NT2/D1 (cell line): ENCODE measurements around the gene R3HDM4.

Experiments
- DNase-seq: peaks from one replicate; pipeline ENCODE4 v3.0.0-alpha.2; 2011; ENCODE audit warnings: low read depth, low spot score
- H3K27me3 ChIP-seq: 2 replicates; pipeline ENCODE4 v1.6.0; 2011; ENCODE audit warnings: mild to moderate bottlenecking; ENCODE audit not compliant: insufficient read length, insufficient read depth
- H3K36me3 ChIP-seq: 2 replicates; pipeline ENCODE4 v1.6.1; 2011; ENCODE audit warnings: mild to moderate bottlenecking, low read length, mixed read lengths; ENCODE audit not compliant: insufficient read depth, insufficient read length
- H3K4me1 ChIP-seq: 2 replicates; pipeline ENCODE4 v1.5.1; 2011; ENCODE audit not compliant: insufficient read depth, insufficient read length
- H3K4me3 ChIP-seq: 2 replicates; pipeline ENCODE4 v1.5.1; 2011; ENCODE audit warnings: low read depth; ENCODE audit not compliant: insufficient read length
- H3K9ac ChIP-seq: 2 replicates; pipeline ENCODE4 v1.6.0; 2011; ENCODE audit warnings: low read depth; ENCODE audit not compliant: insufficient read length
- H3K9me3 ChIP-seq: 2 replicates; pipeline ENCODE4 v1.5.1; 2011; ENCODE audit warnings: mild to moderate bottlenecking, low read length; ENCODE audit not compliant: insufficient read depth
- SUZ12 ChIP-seq: IDR thresholded peaks from 2 replicates; pipeline ENCODE4 v1.6.1; 2011; ENCODE audit not compliant: insufficient read length, insufficient read depth; ENCODE audit errors: extremely low read depth
- YY1 ChIP-seq: IDR thresholded peaks from 2 replicates; pipeline ENCODE4 v1.6.1; 2011; ENCODE audit not compliant: insufficient read length, insufficient read depth
- ZNF274 ChIP-seq: IDR thresholded peaks from 2 replicates; pipeline ENCODE4 v1.6.1; 2011; ENCODE audit warnings: mild to moderate bottlenecking, low read depth, low read length

R3HDM4 gene

GRCh38 chr19:955803-956765 lies 43.1 kb upstream of the R3HDM4 start:
- no peak for TF ChIP-seq SUZ12
- TF ChIP-seq ZNF274 = no peak
- TF ChIP-seq YY1 = no peak
- no peak for DNase-seq
- peak overlapping the region; percentile 67 for H3K9ac ChIP-seq
- no peaks in the 10 kb centered on the region for H3K9me3 ChIP-seq
- peak overlapping the region; percentile 11 for H3K4me3 ChIP-seq
- H3K4me1 ChIP-seq = peaks cover 54% of the 10 kb centered on the region
- no peaks in the 10 kb centered on the region for H3K27me3 ChIP-seq
- H3K36me3 ChIP-seq = peaks cover 26% of the 10 kb centered on the region

- TF ChIP-seq YY1 (no peak), ZNF274 (no peak), SUZ12 (no peak)
- H3K4me1 ChIP-seq = peaks cover 46% of the 10 kb centered on the region
- no peak overlapping the region for H3K9ac ChIP-seq
- H3K9me3 ChIP-seq = no peaks in the 10 kb centered on the region
- DNase-seq = no peak
- H3K36me3 ChIP-seq = peaks cover 19% of the 10 kb centered on the region
- no peaks in the 10 kb centered on the region for H3K27me3 ChIP-seq
- no peak overlapping the region for H3K4me3 ChIP-seq
Observed at GRCh38 chr19:954672-955494, 41.9 kb upstream of the R3HDM4 start.

GRCh38 chr19:954272-954671 lies 41.3 kb upstream of the R3HDM4 start:
- Histone ChIP-seq H3K27me3 (no peaks in the 10 kb centered on the region), H3K4me1 (peaks cover 40% of the 10 kb centered on the region), H3K4me3 (no peak overlapping the region), H3K9me3 (no peaks in the 10 kb centered on the region), H3K9ac (peak overlapping the region; percentile 42), H3K36me3 (peaks cover 14% of the 10 kb centered on the region)
- TF ChIP-seq YY1 (no peak), ZNF274 (no peak), SUZ12 (no peak)
- no peak for DNase-seq

- Histone ChIP-seq H3K4me1 (peaks cover 40% of the 10 kb centered on the region), H3K9me3 (no peaks in the 10 kb centered on the region), H3K36me3 (peaks cover 7% of the 10 kb centered on the region), H3K4me3 (no peak overlapping the region), H3K9ac (peak overlapping the region; percentile 42), H3K27me3 (no peaks in the 10 kb centered on the region)
- no peak for DNase-seq
- TF ChIP-seq YY1 (no peak), SUZ12 (no peak), ZNF274 (no peak)
Observed at GRCh38 chr19:953445-954271, 40.6 kb upstream of the R3HDM4 start.

GRCh38 chr19:952680-953444 lies 39.8 kb upstream of the R3HDM4 start:
- DNase-seq = no peak
- H3K27me3 ChIP-seq = no peaks in the 10 kb centered on the region
- H3K4me1 ChIP-seq = peaks cover 42% of the 10 kb centered on the region
- no peak overlapping the region for H3K4me3 ChIP-seq
- peaks cover 14% of the 10 kb centered on the region for H3K36me3 ChIP-seq
- H3K9ac ChIP-seq = peak overlapping the region; percentile 42
- no peaks in the 10 kb centered on the region for H3K9me3 ChIP-seq
- TF ChIP-seq ZNF274 (no peak), YY1 (no peak)

- peak overlapping the region; percentile 42 for H3K9ac ChIP-seq
- DNase-seq = no peak
- no peaks in the 10 kb centered on the region for H3K27me3 ChIP-seq
- H3K4me3 ChIP-seq = no peak overlapping the region
- H3K36me3 ChIP-seq = peaks cover 21% of the 10 kb centered on the region
- TF ChIP-seq YY1 (no peak), SUZ12 (no peak), ZNF274 (no peak)
- H3K4me1 ChIP-seq = peaks cover 42% of the 10 kb centered on the region
- H3K9me3 ChIP-seq = no peaks in the 10 kb centered on the region
Observed at GRCh38 chr19:952049-952679, 39.1 kb upstream of the R3HDM4 start.
